Right ventricle myocardium superior (tissue), 1 donor: ENCODE results near the gene SCN5A. TPM values are rescaled to one million over a fixed set of nuclear protein-coding genes. Genes with fewer than 3 reads are reported as not detected.
A peak's percentile ranks its signal among the peaks of the same experiment; 100 is the strongest.

Source experiments
- ATAC-seq: fragments of 200-7000 bp; cut with Tn5 transposase; one replicate; pipeline ENCODE4 v1.9.1; 2020; ENCODE audit warnings: mild to moderate bottlenecking; ENCODE audit not compliant: poor library complexity
- DNase-seq: peaks from one replicate; pipeline ENCODE4 v3.0.0-alpha.2; 2020
- intact Hi-C: fragments of 100-400 bp; cut with DNase I; formaldehyde crosslinking; loops from one replicate; pipeline ENCODE4 v1.11.2; 2022
- total RNA-seq: library from RNA; stranded (reverse); fragmentation: NEBNext Ultra II Directional; extraction: Animal tissue kit (Norgen Biotek cat#: 25700); gene quantifications from one replicate; pipeline ENCODE4 v1.2.1, GENCODE V29; 2021
- donor health status: DM: no; HTN: yes; CAD: no; lungs with severe emphysema.

The SCN5A gene
- total RNA-seq, 1 donor from 2014 or later, result 162 TPM

GRCh38 chr3:38587548-38588131, 61.8 kb downstream of the SCN5A start:
- intact Hi-C loops, result no loop called here
- DNase-seq (no peak), ATAC-seq (no peak)

- intact Hi-C loops, result no loop called here
- no peak for ATAC-seq
- DNase-seq, result no peak
Observed at GRCh38 chr3:38586546-38587520, 62.7 kb downstream of the SCN5A start.

- DNase-seq, result no peak
- intact Hi-C loops, result no loop called here
- no peak for ATAC-seq
Observed at GRCh38 chr3:38585791-38586420, 63.6 kb downstream of the SCN5A start.

GRCh38 chr3:38583688-38584087, 65.8 kb downstream of the SCN5A start:
- intact Hi-C loops, result no loop called here
- ATAC-seq (no peak), DNase-seq (no peak)

GRCh38 chr3:38582941-38583645, 66.4 kb downstream of the SCN5A start:
- intact Hi-C loops, result no loop called here
- DNase-seq, result no peak
- ATAC-seq, result no peak

GRCh38 chr3:38582316-38582715, 67.2 kb downstream of the SCN5A start:
- intact Hi-C loops, result no loop called here
- DNase-seq (no peak), ATAC-seq (no peak)

- DNase-seq (no peak), ATAC-seq (no peak)
- intact Hi-C loops, result no loop called here
Observed at GRCh38 chr3:38581774-38582173, 67.7 kb downstream of the SCN5A start.

- DNase-seq, result no peak
- ATAC-seq, result peak; percentile 14
- intact Hi-C loops, result no loop called here
Observed at GRCh38 chr3:38580450-38581382, 68.8 kb downstream of the SCN5A start.

- DNase-seq, result peak; percentile 70
- intact Hi-C loops, result no loop called here
- peak; percentile 75 for ATAC-seq
Observed at GRCh38 chr3:38579551-38580449, 69.7 kb downstream of the SCN5A start.

- peak; percentile 87 for ATAC-seq
Observed at GRCh38 chr3:38579141-38579540, 70.3 kb downstream of the SCN5A start.

GRCh38 chr3:38578551-38578950, 70.9 kb downstream of the SCN5A start:
- DNase-seq, result no peak
- intact Hi-C loops, result no loop called here
- no peak for ATAC-seq

More at GRCh38 chr3:38579141-38579540, 70.3 kb downstream of the SCN5A start:
- intact Hi-C loops, result no loop called here
- peak; percentile 91 for DNase-seq

GRCh38 chr3:38578081-38578475, 71.4 kb downstream of the SCN5A start:
- ATAC-seq, result no peak
- intact Hi-C loops, result no loop called here
- DNase-seq, result no peak

GRCh38 chr3:38577371-38578080, 72.0 kb downstream of the SCN5A start:
- no peak for ATAC-seq
- intact Hi-C loops, result no loop called here

GRCh38 chr3:38576526-38577370, 72.7 kb downstream of the SCN5A start:
- DNase-seq, result no peak
- no peak for ATAC-seq
- intact Hi-C loops, result no loop called here

More at GRCh38 chr3:38577371-38578080, 72.0 kb downstream of the SCN5A start:
- DNase-seq, result no peak

GRCh38 chr3:38576131-38576525, 73.4 kb downstream of the SCN5A start:
- intact Hi-C loops, result no loop called here
- no peak for ATAC-seq
- DNase-seq, result no peak
